HG03571 (cell line): ENCODE results near the gene BLTP1.
"Not testable (repeated sequence)": the region's sequence is repeated elsewhere in the genome, so short reads cannot be mapped to it uniquely, and the experiment has no call there.

ENCODE experiments used
- ATAC-seq: cut with Tn5 transposase; IDR thresholded peaks from one replicate; pipeline ENCODE4 v1.9.1; 2021; ENCODE audit not compliant: unreplicated experiment

The BLTP1 gene

GRCh38 chr4:122151982-122152710 is at the start of gene BLTP1:
BLTP1 (plus strand) TSS chr4:122152331; CDS start chr4:122170648, 18,317 bp downstream.
- peak; percentile 98 for ATAC-seq

GRCh38 chr4:122104184-122104583 is 47.9 kb upstream of the BLTP1 start:
- no peak for ATAC-seq

GRCh38 chr4:122107680-122108079 is 44.5 kb upstream of the BLTP1 start:
- ATAC-seq, result no peak

GRCh38 chr4:122110304-122110703 is 41.8 kb upstream of the BLTP1 start:
- ATAC-seq, result not testable (repeated sequence)

GRCh38 chr4:122117743-122118142 is 34.4 kb upstream of the BLTP1 start:
- no peak for ATAC-seq

GRCh38 chr4:122118243-122118642 is 33.9 kb upstream of the BLTP1 start:
- ATAC-seq, result no peak

GRCh38 chr4:122119739-122120138 is 32.4 kb upstream of the BLTP1 start:
- no peak for ATAC-seq

GRCh38 chr4:122121593-122121992 is 30.5 kb upstream of the BLTP1 start:
- ATAC-seq, result no peak

GRCh38 chr4:122122083-122122482 is 30.0 kb upstream of the BLTP1 start:
- no peak for ATAC-seq

GRCh38 chr4:122129061-122129460 is 23.1 kb upstream of the BLTP1 start:
- no peak for ATAC-seq

GRCh38 chr4:122131562-122132157 is 20.5 kb upstream of the BLTP1 start:
- peak; percentile 63 for ATAC-seq

- no peak for ATAC-seq
Measured at GRCh38 chr4:122132891-122133290, 19.2 kb upstream of the BLTP1 start.

- no peak for ATAC-seq
Measured at GRCh38 chr4:122139139-122139538, 13.0 kb upstream of the BLTP1 start.

- ATAC-seq, result no peak
Measured at GRCh38 chr4:122140834-122141233, 11.3 kb upstream of the BLTP1 start.

- no peak for ATAC-seq
Measured at GRCh38 chr4:122142687-122143086, 9.4 kb upstream of the BLTP1 start.

- no peak for ATAC-seq
Measured at GRCh38 chr4:122146652-122147051, 5.5 kb upstream of the BLTP1 start.

GRCh38 chr4:122150931-122151330 is 1.2 kb upstream of the BLTP1 start:
- no peak for ATAC-seq

GRCh38 chr4:122152711-122153226 is 638 bp downstream of the BLTP1 start:
- ATAC-seq, result peak; percentile 43

- ATAC-seq, result no peak
Measured at GRCh38 chr4:122156819-122157218, 4.7 kb downstream of the BLTP1 start.

- no peak for ATAC-seq
Measured at GRCh38 chr4:122163301-122163700, 11.2 kb downstream of the BLTP1 start.

- no peak for ATAC-seq
Measured at GRCh38 chr4:122163767-122164166, 11.6 kb downstream of the BLTP1 start.

GRCh38 chr4:122167369-122167768 is 15.2 kb downstream of the BLTP1 start:
- no peak for ATAC-seq
